Activated naive CD8-positive, alpha-beta T cell (primary cell): ENCODE data around the gene KCNJ5.

Experiments
- H3K27ac Mint-ChIP-seq: one replicate; pipeline ENCODE4 v1.8.0; 2021; ENCODE audit warnings: mixed read lengths
- H3K27me3 Mint-ChIP-seq: one replicate; pipeline ENCODE4 v1.8.0; 2021; ENCODE audit warnings: mixed read lengths
- H3K36me3 Mint-ChIP-seq: one replicate; pipeline ENCODE4 v1.8.0; 2021; ENCODE audit warnings: mixed read lengths
- H3K4me1 Mint-ChIP-seq: one replicate; pipeline ENCODE4 v1.8.0; 2021; ENCODE audit warnings: low read depth, mixed read lengths
- H3K4me3 Mint-ChIP-seq: one replicate; pipeline ENCODE4 v1.8.0; 2021; ENCODE audit warnings: mild to moderate bottlenecking, mixed read lengths
- H3K9me3 Mint-ChIP-seq: one replicate; pipeline ENCODE4 v1.8.0; 2021; ENCODE audit warnings: low read depth, mixed read lengths

Gene KCNJ5

DNA sequence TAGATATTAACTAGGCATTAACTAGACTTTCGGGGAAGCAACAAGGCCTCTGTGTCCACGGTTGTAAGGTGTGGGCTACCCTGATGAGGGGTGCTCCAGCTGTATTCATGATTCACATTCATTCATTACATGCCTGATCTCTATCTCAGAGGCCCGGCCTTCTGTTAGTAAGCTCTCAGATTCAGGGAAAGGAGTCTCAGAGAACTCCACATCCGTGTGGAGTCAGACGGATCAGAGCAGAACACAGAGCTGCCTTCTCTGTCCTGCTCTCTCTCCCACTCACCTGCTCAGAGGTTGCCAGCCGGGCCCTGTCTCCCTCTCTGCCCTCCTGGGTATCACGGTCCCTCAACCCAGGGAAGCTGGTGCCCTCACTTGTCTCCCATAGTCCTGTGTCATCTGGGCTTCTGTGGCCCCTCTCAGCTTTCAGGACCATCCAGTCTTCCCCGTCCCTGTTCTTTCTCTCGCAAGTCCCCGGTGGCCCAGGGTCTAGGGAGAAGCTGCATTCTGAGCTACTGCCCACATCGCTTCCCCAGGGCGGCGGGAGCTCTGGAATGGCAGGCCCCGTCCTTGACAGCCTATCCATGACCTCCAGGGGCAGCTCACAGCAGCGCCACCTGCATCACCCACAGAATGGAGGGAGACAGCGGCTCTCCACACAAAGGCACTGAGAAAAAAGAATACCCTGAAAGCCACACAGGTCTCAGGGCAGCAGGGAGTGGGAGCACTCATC lies 47.2 kb downstream of the KCNJ5 start:
- H3K4me1 Mint-ChIP-seq, result no peaks in the 10 kb centered on the region
- no peaks in the 10 kb centered on the region for H3K9me3 Mint-ChIP-seq
- no peak overlapping the region for H3K4me3 Mint-ChIP-seq
- H3K27ac Mint-ChIP-seq, result no peak overlapping the region
- H3K36me3 Mint-ChIP-seq, result no peaks in the 10 kb centered on the region
- H3K27me3 Mint-ChIP-seq, result no peaks in the 10 kb centered on the region

GRCh38 chr11:128939591-128939990 lies 48.4 kb downstream of the KCNJ5 start:
- H3K9me3 Mint-ChIP-seq, result no peaks in the 10 kb centered on the region
- no peaks in the 10 kb centered on the region for H3K4me1 Mint-ChIP-seq
- H3K36me3 Mint-ChIP-seq, result no peaks in the 10 kb centered on the region
- no peak overlapping the region for H3K27ac Mint-ChIP-seq
- no peak overlapping the region for H3K4me3 Mint-ChIP-seq
- H3K27me3 Mint-ChIP-seq, result peaks cover 2% of the 10 kb centered on the region

- no peaks in the 10 kb centered on the region for H3K9me3 Mint-ChIP-seq
- no peaks in the 10 kb centered on the region for H3K36me3 Mint-ChIP-seq
- H3K4me1 Mint-ChIP-seq, result no peaks in the 10 kb centered on the region
- no peak overlapping the region for H3K27ac Mint-ChIP-seq
- peaks cover 2% of the 10 kb centered on the region for H3K27me3 Mint-ChIP-seq
- no peak overlapping the region for H3K4me3 Mint-ChIP-seq
These were observed 49.0 kb downstream of the KCNJ5 start for GRCh38 chr11:128940156-128940555.

DNA sequence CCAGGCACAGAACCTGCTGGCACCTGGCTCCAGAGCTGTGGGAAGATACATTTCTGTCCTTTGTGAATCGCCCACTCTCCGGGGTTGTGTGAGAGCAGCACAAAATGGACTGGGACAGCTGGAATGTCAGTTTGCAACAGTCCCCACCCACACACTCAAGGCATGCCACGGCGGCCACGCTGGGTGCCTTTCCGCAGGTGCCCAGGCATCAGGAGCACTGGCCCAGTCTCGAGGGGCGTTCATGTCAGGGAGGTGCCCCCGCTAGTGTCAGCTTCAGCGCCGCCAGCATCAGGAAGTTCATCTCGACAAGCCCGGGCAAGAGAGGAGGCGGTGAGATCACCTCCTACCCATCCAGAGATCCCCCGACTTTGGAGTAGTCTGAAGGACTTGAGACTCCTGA lies 49.4 kb downstream of the KCNJ5 start:
- Mint-ChIP-seq H3K4me1 (no peaks in the 10 kb centered on the region), H3K36me3 (no peaks in the 10 kb centered on the region), H3K4me3 (no peak overlapping the region), H3K27ac (no peak overlapping the region), H3K27me3 (peaks cover 2% of the 10 kb centered on the region), H3K9me3 (no peaks in the 10 kb centered on the region)

DNA sequence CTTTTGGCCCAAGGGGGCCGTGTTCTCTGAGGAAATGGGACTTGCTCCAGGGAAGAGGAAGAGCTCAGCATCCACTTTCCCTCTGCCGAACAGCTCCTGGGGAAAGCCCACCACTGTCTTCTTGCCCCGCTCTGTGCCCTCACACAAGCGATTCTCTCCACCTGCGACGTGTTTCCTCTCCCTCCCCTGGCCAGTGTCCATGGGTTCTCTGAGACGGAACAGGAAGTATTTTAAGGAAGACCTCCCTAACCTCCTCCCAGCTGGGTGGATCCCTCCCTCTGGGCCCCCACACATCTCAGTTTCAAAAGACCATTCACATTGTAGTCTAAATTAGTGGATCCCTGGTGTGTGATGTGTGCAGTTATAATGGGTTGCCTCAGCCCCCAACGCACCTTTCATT lies 50.0 kb downstream of the KCNJ5 start:
- Mint-ChIP-seq H3K27ac (no peak overlapping the region), H3K4me1 (no peaks in the 10 kb centered on the region), H3K4me3 (no peak overlapping the region), H3K9me3 (no peaks in the 10 kb centered on the region), H3K27me3 (peaks cover 2% of the 10 kb centered on the region), H3K36me3 (no peaks in the 10 kb centered on the region)

GRCh38 chr11:128941573-128942271 lies 50.6 kb downstream of the KCNJ5 start:
- H3K4me1 Mint-ChIP-seq, result no peaks in the 10 kb centered on the region
- H3K27me3 Mint-ChIP-seq, result peaks cover 2% of the 10 kb centered on the region
- H3K4me3 Mint-ChIP-seq, result no peak overlapping the region
- H3K9me3 Mint-ChIP-seq, result no peaks in the 10 kb centered on the region
- H3K36me3 Mint-ChIP-seq, result no peaks in the 10 kb centered on the region
- no peak overlapping the region for H3K27ac Mint-ChIP-seq

- Mint-ChIP-seq H3K36me3 (no peaks in the 10 kb centered on the region), H3K4me3 (no peak overlapping the region), H3K27ac (no peak overlapping the region), H3K4me1 (no peaks in the 10 kb centered on the region), H3K9me3 (no peaks in the 10 kb centered on the region), H3K27me3 (peaks cover 2% of the 10 kb centered on the region)
These were observed 51.1 kb downstream of the KCNJ5 start for GRCh38 chr11:128942272-128942612.

GRCh38 chr11:128942817-128943427 lies 51.8 kb downstream of the KCNJ5 start, which contains the start of gene TP53AIP1:
Gene TP53AIP1, minus strand, starts transcription at chr11:128942871. Its CDS starts 5,053 bp downstream, at chr11:128937818.
- Mint-ChIP-seq H3K27me3 (peaks cover 6% of the 10 kb centered on the region), H3K27ac (no peak within 1 kb of the TSS), H3K4me3 (no peak within 1 kb of the TSS), H3K36me3 (no peaks in the 10 kb centered on the region), H3K9me3 (no peaks in the 10 kb centered on the region), H3K4me1 (no peaks in the 10 kb centered on the region)

DNA sequence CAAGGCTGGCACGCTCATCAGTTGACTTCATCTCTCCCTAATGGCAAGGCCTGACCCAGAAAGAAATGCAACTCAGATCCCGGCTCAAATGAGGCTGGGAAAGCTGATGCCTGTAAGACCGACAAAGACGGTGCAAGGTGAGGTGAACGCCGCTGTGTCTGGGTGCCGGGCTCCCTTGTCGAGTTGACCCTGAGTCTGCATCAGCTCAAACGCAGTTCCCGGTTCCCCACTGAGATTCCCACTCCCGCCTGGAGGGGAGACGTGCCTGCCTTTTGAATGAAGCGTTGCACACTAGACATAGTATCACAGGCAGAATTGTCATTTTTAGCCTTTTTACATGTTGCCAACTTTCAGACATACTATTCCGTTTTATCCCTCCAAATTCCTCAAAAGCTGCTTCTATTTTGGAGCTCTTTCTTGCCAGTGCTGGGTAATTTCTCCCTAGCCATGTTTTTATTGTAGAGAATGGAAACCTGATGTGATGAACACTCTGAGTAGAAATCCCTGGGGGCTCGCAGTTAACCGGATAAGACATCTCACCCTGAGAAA lies 52.3 kb downstream of the KCNJ5 start:
- no peaks in the 10 kb centered on the region for H3K4me1 Mint-ChIP-seq
- H3K27me3 Mint-ChIP-seq, result peaks cover 6% of the 10 kb centered on the region
- no peaks in the 10 kb centered on the region for H3K36me3 Mint-ChIP-seq
- no peak overlapping the region for H3K27ac Mint-ChIP-seq
- no peaks in the 10 kb centered on the region for H3K9me3 Mint-ChIP-seq
- H3K4me3 Mint-ChIP-seq, result no peak overlapping the region

DNA sequence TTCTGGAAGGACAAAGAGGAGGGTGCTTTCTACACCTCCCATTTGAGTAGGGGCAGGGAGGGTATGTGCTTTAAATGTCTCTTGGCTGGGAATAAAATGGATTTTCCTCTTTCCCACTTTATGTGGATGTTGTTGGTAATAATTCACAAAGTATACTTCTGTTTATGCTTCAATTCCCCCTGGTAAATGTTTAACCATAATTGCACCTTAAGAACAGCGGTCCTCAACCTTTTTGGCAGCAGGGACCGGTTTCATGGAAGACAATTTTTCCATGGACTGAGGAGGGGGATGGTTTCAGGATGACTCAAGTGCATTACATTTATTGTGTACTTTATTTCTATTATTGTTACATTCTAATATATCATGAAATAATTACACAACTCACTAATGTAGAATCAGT lies 55.5 kb downstream of the KCNJ5 start:
- no peak overlapping the region for H3K4me3 Mint-ChIP-seq
- H3K9me3 Mint-ChIP-seq, result no peaks in the 10 kb centered on the region
- H3K4me1 Mint-ChIP-seq, result no peaks in the 10 kb centered on the region
- H3K36me3 Mint-ChIP-seq, result no peaks in the 10 kb centered on the region
- H3K27ac Mint-ChIP-seq, result no peak overlapping the region
- peaks cover 8% of the 10 kb centered on the region for H3K27me3 Mint-ChIP-seq

GRCh38 chr11:128947773-128948172 lies 56.6 kb downstream of the KCNJ5 start:
- Mint-ChIP-seq H3K4me1 (no peaks in the 10 kb centered on the region), H3K27ac (no peak overlapping the region), H3K4me3 (no peak overlapping the region), H3K9me3 (no peaks in the 10 kb centered on the region), H3K36me3 (no peaks in the 10 kb centered on the region), H3K27me3 (peaks cover 8% of the 10 kb centered on the region)

GRCh38 chr11:128948583-128948982 lies 57.4 kb downstream of the KCNJ5 start:
- Mint-ChIP-seq H3K27ac (no peak overlapping the region), H3K4me1 (no peaks in the 10 kb centered on the region), H3K4me3 (no peak overlapping the region), H3K27me3 (peaks cover 8% of the 10 kb centered on the region), H3K9me3 (no peaks in the 10 kb centered on the region), H3K36me3 (no peaks in the 10 kb centered on the region)

DNA sequence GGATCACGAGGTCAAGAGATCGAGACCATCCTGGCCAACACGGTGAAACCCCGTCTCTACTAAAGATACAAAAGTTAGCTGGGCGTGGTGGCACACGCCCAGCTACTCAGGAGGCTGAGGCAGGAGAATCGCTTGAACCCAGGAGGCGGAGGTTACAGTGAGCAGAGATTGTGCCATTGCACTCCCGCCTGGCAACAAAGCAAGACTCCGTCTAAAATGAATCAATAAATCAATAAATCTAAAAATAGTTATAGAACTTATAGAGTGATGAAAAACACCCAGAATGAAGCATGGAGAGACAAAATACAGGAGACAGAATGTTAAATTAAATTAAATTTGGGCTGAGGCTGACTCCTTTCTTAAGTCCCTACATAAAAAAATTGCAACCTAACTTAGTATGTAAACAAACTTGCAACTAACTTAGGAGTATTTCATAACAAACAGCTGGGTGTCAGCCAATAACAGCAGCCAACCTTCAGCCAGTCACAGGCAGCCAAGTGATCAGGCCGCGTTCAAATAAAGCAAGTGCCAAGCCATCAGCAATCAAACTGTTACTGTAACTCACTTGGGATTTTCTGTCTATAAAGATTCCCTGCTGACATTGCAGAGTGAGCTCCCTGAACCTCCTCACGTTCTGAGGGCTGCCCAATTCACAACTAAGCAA lies 58.8 kb downstream of the KCNJ5 start:
- Mint-ChIP-seq H3K27ac (no peak overlapping the region), H3K36me3 (no peaks in the 10 kb centered on the region), H3K4me3 (no peak overlapping the region), H3K9me3 (no peaks in the 10 kb centered on the region), H3K4me1 (no peaks in the 10 kb centered on the region), H3K27me3 (peaks cover 5% of the 10 kb centered on the region)

GRCh38 chr11:128953151-128953550 lies 62.0 kb downstream of the KCNJ5 start:
- Mint-ChIP-seq H3K4me1 (peaks cover 2% of the 10 kb centered on the region), H3K9me3 (no peaks in the 10 kb centered on the region), H3K4me3 (no peak overlapping the region), H3K27me3 (peaks cover 4% of the 10 kb centered on the region), H3K27ac (no peak overlapping the region), H3K36me3 (no peaks in the 10 kb centered on the region)

GRCh38 chr11:128955636-128956035 lies 64.5 kb downstream of the KCNJ5 start:
- Mint-ChIP-seq H3K4me3 (no peak overlapping the region), H3K27ac (no peak overlapping the region), H3K36me3 (no peaks in the 10 kb centered on the region), H3K27me3 (peaks cover 3% of the 10 kb centered on the region), H3K9me3 (no peaks in the 10 kb centered on the region), H3K4me1 (peaks cover 2% of the 10 kb centered on the region)
